AG04449 (cell line): ENCODE measurements around the gene LPCAT2.

Experiments
- CTCF ChIA-PET: fragments of 350-600 bp; formaldehyde crosslinking; extraction: SDS; loops from one replicate; lab custom pipeline; 2021; ENCODE audit warnings: antibody characterized with exemption; lab: Yijun Ruan, JAX
- POLR2A ChIA-PET: fragments of 400-600, 350-600 bp; formaldehyde crosslinking; extraction: SDS; loops from one replicate; lab custom pipeline; 2020; ENCODE audit warnings: antibody characterized with exemption, inconsistent platforms; lab: Yijun Ruan, JAX
- DNase-seq: peaks from one replicate; pipeline ENCODE4 v3.0.0-alpha.2; 2010; ENCODE audit warnings: low read depth, low spot score
- H3K4me3 ChIP-seq: 2 replicates; pipeline ENCODE4 v1.5.1; 2011; ENCODE audit warnings: low read depth, mild to moderate bottlenecking, control low read depth, low read length
- TF ChIP-seq, protein P1 (sequence below): IDR thresholded peaks from one replicate; pipeline ENCODE4 v1.5.1; 2011; ENCODE audit warnings: mild to moderate bottlenecking, moderate library complexity, low read length, control low read depth, inconsistent platforms; ENCODE audit not compliant: insufficient read depth; ENCODE audit errors: missing control alignments

LPCAT2 gene

DNA sequence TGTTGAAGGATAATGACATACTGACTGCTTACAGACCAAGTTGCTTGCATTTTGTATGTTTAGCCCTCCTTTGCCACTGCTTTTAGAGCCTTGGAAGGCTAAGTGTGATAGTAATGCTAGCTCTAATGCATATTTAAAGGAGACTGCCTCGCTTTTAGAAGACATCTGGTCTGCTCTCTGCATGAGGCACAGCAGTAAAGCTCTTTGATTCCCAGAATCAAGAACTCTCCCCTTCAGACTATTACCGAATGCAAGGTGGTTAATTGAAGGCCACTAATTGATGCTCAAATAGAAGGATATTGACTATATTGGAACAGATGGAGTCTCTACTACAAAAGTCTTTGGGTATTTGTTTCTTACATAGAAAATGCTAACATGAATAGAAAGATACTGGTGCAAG, 76.8 kb downstream of the LPCAT2 start:
- CTCF ChIA-PET: interaction anchor here (1.5 kb wide), 1 partner anchor 121 kb away, joined by 3 read pairs; no protein-coding TSS in a partner anchor
- no peak overlapping the region for H3K4me3 ChIP-seq
- TF ChIP-seq, protein P1, sequence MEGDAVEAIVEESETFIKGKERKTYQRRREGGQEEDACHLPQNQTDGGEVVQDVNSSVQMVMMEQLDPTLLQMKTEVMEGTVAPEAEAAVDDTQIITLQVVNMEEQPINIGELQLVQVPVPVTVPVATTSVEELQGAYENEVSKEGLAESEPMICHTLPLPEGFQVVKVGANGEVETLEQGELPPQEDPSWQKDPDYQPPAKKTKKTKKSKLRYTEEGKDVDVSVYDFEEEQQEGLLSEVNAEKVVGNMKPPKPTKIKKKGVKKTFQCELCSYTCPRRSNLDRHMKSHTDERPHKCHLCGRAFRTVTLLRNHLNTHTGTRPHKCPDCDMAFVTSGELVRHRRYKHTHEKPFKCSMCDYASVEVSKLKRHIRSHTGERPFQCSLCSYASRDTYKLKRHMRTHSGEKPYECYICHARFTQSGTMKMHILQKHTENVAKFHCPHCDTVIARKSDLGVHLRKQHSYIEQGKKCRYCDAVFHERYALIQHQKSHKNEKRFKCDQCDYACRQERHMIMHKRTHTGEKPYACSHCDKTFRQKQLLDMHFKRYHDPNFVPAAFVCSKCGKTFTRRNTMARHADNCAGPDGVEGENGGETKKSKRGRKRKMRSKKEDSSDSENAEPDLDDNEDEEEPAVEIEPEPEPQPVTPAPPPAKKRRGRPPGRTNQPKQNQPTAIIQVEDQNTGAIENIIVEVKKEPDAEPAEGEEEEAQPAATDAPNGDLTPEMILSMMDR: no peak
- POLR2A ChIA-PET: no interaction called here
- DNase-seq: no peak

DNA sequence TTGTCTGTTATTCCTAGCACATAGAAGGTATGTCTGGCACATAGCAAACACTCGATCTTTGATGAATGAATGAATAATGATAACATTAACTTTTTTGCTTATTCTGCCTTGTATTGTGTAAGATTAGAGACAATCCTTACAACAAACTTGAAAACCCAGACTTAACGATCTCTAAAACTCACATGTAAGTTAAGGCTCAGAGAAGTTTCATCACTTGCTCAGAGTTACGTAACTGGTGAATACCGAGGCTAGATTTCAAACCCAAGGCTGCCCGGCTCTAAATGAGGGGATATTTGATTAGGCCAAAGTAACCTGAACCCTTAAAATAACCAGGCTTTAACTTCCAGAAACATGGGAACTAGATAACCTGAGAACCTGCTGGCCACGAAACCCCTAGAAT, 79.9 kb downstream of the LPCAT2 start:
- no peak overlapping the region for H3K4me3 ChIP-seq
- TF ChIP-seq, protein P1: no peak
- CTCF ChIA-PET: no interaction called here
- POLR2A ChIA-PET: no interaction called here
- no peak for DNase-seq

DNA sequence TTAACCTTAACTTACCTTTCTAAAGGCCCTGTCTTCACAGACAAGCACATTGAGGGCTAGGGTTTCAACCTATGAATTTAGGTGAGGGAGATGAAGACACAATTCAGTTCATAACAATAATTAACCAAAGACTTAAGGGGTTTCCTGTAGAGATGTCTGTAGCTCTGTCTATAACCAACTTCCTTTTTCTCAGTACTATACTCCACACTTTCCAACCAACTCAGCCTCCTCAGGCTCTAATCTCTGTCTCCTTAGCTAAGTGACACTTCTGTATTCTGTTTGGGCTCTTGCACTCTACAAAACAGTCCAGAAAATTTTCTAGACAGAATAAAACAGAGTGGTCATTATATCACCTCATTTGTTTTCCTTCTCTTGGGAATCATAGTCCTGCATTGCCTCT, 83.4 kb downstream of the LPCAT2 start:
- no peak overlapping the region for H3K4me3 ChIP-seq
- ChIA-PET CTCF (no interaction called here), POLR2A (no interaction called here)
- TF ChIP-seq, protein P1: no peak
- DNase-seq: no peak

DNA sequence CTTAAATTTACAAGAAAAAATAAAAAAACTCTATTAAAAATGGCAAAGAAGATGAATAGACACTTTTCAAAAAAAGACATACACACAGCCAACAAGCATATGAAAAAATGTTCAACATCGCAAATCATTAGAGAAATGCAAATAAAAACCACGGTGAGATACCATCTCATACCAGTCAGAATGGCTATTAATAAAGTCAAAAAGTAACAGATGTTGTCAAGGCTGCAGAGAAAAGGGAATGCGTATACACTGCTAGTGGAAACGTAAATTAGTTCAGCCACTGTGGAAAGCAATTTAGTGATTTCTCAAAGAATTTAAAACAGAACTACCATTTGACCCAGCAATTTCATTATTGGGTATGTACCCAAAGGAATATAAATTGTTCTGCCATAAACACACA, 89.1 kb downstream of the LPCAT2 start:
- CTCF ChIA-PET: no interaction called here
- no peak for DNase-seq
- TF ChIP-seq, protein P1: no peak
- no peak overlapping the region for H3K4me3 ChIP-seq
- POLR2A ChIA-PET: no interaction called here

DNA sequence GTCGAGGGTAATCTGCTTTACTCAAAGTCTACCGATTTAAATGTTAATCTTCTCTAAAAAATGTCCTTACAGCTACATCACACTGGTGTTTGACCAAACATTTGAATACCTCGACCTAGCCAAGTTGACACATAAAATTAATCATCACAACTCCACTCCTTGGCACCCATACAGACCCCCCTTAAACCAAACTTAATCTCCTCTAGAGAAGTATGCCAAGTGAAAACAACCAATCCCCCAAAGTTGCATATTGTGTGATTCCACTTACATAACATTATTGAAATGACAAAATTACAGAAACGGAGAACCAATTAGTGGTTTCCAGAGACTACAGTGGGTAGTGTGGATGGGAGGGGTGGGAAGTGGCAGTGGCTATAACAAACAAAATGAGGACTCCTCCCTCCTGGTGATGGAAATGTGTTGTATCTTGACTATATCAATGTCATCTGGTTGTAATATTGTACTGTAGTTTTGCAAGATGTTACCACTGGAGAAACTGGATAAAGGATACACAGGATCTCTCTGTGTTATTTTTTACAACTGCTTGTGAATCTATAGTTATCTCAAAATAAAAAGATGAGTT, 97.0 kb downstream of the LPCAT2 start:
- TF ChIP-seq, protein P1: no peak
- ChIA-PET POLR2A (no interaction called here), CTCF (no interaction called here)

DNA sequence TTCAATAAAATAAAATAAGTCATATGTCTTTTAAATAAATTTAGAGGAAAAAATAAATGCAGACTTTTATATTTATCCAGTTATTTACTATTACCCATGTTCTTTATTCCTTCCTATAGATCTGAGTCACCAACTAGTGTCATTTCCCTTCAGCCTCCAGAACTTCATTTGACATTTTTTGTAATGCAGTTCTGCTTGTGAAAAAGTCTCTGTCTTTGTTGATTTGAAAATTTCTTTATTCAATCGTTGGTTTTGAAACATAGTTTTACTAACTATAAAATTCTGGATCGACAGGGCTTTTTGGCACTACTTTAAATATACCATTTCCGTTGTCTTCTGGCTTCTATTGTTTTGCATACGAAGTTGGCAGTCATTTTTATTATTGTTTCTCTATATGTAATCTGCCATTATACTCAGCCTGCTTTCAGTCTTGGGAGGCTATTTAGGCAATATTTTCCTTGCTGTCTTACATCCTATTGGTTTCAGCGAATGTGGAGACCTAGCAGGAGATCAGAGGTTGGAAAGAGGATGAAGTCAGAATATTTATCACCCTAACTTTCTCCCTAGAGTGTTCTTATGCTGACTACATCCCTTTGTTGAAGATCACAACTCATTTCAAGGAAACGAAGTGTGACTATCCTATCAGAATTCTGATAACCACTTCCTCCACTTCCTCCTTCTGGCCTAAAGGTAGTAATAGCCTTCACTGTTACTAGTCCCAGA, 104.9 kb downstream of the LPCAT2 start:
- no peak for DNase-seq
- ChIA-PET CTCF (no interaction called here), POLR2A (no interaction called here)
- TF ChIP-seq, protein P1: no peak
- H3K4me3 ChIP-seq: no peak overlapping the region

More for the DNA sequence above, 97.0 kb downstream of the LPCAT2 start:
- no peak overlapping the region for H3K4me3 ChIP-seq
- DNase-seq: no peak
